NOMO-1 treated with DMSO at 0.1 percent for 48 hours (cell line): ENCODE measurements around the gene TBXAS1.

ENCODE experiments used
- DNase-seq: peaks from one replicate; lab custom pipeline; 2025; ENCODE audit not compliant: unreplicated experiment; lab: John Stamatoyannopoulos, UW

Gene TBXAS1

DNA sequence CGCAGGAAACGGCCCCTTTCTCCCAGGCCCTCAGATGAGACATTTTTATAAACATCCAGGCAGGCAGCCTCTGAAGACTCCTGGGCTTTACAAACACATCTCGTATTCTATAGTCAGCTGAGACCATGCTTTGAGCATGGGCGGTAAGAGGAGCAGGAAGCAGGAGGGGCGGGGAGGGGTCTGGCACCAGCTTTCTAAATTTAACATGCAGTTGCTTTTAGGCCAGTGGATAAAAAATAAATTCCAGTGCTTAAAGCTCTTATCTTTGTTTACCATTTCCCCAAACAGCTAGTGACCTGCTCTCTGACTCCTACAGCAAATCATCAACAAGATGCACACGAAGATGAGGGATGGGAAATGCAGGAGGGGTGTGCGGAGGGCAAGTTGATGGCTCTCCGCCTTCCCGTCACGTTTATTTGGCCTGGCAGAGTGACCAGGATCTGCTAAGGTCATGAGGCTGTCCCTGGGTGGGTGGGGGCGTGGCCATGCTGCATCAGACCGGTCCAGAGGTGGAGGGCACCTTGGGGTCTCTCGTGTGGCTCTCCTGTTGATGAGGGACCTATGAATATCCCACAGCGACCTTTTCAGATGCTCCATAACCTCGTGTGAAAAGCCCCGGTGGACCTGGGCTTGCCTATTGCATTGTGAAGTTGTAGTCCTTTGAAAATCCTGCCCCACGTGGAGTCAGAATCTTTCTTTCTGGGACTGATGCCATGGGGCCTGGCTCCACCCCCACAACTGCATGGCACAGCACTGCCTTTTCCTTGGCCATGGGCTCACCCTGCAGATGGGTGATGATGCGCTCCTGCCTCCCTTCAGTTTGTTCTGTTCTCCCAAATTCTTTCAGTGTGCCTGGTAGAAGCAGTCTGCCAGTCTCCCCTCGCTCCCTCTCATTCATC lies 166.2 kb downstream of the TBXAS1 start:
- DNase-seq = no peak

DNA sequence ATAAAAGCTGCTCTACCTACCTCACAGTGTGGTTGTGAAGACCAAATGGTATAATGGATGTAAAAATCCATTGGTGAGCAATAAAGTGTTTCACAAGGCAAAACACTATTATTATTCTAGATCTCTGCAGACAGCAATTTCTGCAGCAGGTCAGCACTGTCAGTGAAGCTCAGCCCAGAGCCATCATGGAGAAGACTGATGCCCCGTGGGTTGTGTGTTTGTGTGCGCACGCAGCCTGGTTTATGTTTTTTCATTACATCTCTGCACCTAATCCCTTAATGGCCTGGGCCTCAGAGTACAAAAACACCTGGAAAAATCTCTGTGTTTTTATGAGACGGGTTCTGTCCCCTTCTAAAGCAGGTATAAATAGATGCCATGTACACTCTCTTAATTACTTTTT lies 169.5 kb downstream of the TBXAS1 start:
- no peak for DNase-seq

DNA sequence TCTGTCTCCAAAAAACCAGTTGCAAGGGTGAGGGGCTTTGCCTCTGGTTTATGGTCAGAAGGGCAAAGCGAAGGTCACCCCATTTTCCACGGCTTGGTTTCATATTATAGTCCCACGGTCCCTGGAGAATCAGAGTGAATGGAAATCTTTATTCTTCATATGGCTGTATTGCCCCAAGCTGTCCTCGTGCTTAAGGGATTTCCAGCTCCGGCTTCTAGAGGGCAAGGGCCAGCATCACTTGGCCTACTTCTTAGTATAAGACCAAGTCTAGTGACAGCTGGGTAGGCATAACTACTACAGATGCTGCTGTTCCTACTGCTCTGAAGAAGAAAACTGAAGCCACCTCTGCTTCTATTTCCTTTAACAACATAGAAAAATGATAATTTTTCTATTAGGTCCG lies 170.5 kb downstream of the TBXAS1 start:
- no peak for DNase-seq

DNA sequence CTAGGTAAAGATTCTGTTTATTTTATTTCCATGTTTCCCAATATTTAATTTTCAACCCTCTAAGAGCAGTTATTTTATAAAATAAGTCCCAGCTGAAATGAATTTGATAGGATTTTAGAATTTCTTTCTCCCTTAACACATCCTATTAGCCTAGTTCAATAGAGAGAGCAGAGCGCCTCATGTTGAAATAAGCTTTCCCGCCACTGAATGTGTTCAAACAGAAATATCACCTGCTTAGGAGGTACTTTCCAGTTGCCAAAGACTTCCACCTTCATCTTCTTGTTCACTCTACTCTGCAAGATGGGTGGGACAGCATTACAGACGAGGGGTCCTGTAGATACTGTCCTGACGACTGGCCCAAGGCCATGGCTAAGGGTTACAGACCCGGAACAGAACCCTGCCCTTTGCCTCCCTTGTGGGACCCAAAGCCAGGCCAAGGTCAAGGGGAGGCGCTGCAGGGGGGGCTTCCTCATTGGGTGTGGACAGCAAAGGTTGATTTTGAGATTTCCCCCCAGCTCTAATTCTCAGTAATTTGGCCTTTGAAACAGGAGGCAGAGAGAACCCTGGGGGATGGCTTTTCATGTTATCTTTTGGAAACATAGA lies 171.7 kb downstream of the TBXAS1 start:
- no peak for DNase-seq

DNA sequence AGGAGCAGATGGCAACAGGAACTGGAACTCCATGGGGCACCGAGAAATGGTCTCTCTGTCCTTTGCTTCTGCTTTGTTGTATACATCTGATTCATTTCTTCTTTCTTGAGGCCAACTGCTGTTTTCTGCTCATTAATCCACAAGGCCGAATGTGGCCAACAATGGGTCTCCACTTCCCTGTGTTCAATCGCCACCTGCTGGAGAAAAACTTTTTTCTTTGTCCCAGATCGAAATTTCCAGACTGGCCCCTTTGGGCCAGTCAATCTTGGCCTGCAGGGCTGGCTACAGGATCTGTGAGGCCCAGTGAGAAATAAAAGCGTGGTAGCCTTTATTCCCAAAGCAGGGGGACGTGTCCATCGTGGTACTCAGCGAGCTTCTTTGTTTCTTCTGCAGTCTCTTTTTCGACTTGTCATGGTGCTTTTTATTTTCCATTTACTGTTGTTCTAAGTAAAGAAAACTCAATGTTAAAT lies 174.9 kb downstream of the TBXAS1 start:
- peak; percentile 58 for DNase-seq

DNA sequence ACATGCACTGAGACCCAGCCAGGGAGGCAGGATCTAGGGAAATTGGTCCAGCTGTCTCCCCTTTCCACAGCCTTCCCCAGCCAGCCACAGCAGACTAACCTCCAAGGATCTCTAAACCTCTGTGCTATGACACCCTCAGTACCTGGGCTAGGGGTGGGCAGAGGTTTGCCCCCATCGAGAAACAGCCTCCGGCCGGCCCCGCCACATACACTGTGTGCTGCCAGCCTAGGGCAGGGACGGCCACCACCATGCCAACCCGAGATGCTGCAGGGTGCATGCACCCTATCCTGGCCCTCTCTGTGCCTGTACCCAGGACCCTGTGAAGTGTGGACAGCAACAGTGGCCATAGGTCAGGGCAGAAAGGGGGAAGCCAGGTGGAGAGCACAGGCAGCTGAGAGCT lies 175.6 kb downstream of the TBXAS1 start:
- DNase-seq = no peak

DNA sequence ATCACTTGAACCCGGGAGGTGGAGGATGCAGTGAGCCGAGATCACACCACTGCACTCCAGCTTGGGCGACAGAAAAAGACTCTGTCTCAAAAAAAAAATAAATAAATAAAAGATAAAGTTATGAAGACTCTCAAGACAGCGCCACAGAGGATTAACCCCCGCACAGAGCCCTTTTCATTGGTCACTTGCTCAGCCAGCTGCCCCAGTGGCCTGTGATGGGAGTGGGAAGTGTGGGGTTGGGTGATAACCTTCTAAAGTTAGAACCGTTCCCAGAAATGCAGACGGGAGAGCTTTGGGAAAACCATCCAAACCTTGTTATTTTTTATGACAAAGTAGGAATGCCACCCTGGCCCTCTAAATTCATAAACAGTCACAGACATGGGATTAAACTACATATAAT lies 176.3 kb downstream of the TBXAS1 start:
- no peak for DNase-seq

DNA sequence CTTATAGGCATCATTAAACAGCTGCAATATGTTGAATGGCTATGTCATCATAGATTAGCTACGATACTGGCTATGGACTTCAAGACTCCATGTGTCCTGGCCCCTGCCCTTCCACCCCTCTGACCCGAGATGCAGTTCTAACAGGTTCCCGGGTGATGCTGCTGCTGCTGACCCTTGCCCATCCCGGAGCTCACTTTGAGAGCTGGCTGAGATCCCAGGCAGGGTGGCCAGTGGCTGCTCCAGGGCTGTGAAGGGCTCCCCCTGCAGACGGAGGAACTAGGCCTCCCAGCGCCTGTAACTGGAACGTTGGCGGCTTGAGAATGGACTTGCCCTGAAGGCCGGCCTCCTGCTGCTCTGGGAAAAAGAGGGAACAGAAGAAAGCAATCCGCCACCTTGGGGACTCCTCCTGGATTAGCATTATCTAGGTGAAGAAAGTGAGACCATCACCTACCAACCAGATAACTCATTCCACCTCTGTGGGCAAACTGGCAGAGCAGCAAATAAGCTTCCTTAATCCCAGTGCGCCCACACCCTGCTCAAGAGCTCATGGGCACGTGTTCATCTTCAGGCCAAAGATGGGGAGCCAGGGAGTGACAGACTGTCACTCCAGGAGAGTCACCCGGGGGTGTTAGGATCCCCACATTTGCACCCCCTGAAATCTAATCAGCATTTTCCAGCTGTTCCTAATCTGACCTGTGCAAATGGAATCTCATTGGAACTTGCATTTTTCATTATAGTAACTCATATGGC lies 176.9 kb downstream of the TBXAS1 start:
- DNase-seq = no peak

DNA sequence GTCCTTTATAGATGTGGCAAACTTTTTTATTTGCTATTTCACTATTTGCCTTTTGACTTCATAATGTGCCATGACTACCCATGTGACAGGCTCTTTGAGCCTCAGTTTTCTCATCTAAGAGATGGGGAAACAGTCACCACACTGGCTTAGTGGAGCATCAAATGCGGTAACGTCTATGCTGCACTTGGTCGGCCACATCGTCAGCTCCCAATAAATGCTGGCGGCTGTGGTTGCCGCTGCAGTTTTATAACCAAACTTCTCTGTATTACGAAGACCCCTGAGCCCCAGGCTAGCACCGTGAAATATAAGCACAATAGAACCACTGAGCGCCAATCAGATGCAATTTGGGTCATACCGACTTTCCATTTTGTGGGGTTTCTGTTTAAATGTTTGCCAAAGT lies 177.5 kb downstream of the TBXAS1 start:
- no peak for DNase-seq

DNA sequence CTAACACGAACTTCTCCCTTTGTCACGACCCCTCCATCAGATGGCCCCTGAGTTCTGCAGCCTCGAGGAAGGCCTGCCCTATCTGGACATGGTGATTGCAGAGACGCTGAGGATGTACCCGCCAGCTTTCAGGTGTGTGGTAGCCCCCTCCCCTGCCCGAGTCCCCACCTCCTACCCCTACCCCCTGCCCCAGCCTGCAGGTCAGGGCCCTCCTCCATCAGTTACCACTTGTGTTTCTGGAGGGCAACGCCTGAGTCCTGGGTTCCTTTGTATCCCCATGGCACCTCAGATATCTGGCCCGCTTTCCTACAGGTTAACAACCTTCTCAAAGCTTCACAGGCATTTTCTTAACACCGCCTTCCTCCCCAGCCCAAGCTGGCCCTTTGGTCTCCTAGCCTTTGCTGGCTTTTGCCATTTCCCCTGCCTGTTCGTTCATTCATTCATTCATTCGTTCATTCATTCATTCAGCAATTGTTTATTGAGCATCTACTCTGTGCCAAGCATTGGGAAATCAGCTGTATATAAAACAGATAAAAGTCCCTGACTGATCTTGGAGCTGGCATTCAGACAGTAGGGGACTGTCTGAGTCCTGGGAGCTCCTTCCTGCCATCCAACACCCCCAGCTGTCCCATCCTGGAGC lies 178.1 kb downstream of the TBXAS1 start:
- DNase-seq = no peak

DNA sequence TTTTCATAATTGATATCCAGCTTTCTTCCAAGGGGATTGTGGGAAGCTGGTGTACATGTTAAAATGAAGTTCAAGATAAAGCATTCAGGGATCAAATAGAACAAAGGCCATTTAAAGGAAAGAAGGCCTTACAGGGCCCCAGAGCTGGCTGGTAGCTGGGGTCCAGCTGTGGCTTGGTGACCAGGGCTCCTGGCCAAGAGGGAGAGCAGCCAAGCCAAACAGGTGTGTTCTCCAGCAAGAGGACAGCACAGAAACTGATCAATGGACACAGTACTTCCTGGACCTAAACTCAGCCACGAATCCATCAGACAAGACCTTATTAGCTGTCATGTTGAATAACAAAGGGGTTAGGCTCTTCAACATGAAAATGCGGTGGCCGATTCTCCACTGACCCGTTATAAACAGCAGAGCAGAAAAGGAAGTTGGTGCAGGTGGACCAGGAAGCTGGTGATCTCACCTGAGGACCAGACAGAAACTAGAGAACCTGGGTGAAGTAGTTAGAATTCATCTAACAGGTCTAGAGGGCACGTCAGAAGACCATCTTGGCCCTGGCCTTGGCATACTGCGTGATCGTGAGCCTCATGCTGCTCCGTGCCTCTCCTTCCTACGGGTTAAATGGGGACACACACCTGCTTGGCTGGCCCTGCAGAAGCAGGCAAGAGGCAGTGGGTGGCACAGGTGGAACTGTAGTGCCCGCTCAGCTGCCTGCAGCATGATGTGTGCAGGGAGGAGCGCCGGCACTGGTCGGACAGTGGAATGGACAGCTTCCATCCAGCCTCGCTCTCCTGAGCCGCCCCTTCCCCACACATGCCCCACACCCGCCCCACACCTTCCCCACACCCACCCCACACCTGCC lies 179.9 kb downstream of the TBXAS1 start:
- no peak for DNase-seq

DNA sequence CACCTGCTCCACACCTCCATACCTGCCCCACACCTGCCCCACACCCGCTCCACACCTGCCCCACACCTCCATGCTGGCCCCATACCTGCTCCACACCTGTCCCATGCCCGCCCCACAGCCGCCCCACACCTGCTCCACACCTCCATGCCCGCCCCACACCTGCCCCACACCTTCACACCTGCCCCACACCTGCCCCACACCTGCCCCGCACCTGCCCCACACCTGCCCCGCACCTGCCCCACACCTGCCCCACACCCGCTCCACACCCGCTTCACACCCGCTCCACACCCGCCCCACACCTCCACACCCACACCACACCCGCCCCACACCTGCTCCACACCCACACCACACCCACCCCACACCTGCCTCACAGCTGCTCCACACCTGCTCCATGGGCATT lies 180.7 kb downstream of the TBXAS1 start:
- DNase-seq = no peak

DNA sequence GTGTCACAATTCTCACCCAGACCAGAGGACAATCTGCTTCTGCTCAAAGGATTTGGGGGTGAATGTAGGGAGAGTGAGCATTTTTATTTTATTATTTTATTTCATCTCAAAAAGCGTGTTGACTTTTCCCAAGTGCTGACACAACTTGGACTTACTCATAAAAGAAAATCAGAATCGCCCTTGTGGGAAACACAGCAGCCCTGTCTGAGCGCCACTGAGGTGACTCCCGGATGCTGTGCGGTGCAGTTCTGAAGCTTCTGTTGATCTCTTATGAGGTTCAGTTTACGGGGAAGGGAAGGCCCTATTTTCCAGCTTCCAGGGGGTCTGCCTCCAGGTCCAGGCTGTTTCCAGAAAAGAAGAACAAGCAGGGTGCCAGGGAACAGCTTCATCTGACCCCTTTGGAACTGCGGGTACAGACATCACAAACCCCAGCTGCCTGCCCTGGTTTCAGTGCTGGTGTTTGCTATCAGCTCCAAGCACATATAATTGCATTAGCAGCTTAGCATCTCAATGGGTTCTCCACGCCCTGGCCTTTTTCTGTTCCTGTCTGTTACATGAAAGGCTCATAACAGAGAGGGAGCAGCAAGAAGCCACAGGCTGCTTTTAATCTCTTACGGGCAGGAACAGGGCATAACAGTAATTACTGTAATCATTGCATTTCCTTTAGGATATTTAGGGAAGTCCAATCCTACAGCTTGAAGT lies 181.3 kb downstream of the TBXAS1 start:
- DNase-seq = no peak

DNA sequence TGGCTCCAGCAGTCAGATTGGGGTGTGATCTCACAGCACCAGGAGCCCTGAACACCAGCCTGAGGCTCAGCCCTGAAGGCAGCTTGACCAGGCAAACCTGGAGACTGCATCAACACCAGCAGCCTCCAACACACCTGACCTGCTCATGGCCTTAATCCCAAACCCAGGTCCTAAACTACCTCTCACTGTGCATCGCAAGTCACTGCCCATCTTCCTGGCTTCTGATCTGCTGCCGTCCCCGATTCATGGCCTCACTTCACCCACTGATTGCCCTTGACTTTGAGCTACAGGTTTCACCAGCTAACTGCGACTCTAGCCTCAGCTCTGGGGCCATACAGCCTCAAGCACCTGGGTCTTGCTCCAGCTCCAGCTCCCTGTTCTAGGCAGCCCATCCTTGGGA lies 184.6 kb downstream of the TBXAS1 start:
- no peak for DNase-seq

DNA sequence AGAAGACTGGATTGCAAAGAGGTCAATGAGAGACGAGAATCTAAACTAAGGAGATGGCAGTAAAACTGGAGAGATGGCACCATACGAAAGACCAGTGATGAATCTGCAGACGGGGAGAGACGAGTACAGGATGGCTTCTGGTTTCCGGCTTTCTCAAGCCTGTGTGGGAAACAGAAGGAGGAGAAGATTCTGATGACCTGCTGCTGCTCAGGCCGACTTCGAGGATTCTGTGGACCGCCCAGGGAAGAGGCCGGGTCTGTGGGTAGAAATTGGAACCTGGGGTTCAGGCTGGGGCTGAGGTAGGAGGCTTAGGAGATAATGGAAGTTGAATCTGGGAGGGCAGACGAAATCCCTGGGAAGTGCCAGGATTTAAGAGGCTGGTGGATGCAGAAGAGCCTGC lies 185.1 kb downstream of the TBXAS1 start:
- DNase-seq = no peak

DNA sequence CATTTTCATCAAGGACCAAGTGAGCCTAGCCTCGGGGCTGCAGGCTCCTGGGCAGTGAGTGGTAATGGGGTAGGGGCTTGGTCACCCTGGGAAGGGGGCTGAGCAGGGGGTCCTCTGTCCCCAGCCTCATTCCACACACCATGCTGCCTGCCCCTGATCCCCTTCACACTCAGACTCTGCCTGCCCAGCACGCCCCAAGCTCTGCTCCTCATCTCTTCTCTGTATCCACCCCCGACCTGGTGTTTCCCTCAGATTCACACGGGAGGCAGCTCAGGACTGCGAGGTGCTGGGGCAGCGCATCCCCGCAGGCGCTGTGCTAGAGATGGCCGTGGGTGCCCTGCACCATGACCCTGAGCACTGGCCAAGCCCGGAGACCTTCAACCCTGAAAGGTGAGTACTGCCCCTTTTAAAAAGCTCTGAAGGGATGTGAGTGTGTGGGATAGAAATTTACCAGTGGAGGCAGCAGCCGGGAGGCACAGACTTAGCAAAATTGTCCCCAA lies 186.5 kb downstream of the TBXAS1 start:
- DNase-seq = no peak

DNA sequence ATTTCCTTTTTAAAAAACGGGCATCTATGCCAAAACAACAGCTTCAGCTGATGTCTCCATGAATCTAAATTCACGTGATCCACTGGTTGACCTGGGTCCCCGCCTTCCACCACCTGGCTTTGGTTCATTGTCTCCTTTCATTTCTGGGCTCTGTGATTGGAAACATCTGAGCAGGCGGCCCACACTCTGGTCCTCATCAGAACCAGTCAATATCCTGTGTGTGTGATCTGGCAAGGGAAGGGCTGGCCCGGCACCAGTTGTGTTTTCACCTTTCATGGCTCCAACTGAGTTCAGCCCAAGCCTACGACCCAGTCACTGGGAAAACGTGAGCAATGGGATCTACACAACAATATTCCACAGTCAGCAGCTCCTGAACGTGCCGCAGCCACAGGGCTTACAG lies 187.5 kb downstream of the TBXAS1 start:
- no peak for DNase-seq

DNA sequence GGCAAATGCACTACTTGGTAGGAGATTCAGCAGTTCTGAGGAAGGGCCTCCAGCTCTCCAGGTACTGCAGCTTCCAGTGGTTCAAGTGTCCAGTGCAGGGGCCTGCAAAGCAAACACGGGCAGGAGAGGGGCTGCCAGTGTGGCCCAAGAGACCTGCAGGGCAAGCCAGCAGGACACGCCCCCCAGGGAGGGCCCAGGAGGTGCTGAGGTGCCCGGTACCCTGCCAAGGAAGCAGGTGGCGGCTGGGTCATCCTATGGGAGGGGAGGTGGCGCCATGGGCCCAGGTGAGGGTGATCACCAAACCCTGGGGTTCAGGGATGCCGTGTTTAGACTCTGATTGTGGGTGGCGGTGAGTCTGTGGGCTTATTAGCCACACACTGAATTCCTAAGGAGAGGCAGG lies 188.0 kb downstream of the TBXAS1 start:
- no peak for DNase-seq

DNA sequence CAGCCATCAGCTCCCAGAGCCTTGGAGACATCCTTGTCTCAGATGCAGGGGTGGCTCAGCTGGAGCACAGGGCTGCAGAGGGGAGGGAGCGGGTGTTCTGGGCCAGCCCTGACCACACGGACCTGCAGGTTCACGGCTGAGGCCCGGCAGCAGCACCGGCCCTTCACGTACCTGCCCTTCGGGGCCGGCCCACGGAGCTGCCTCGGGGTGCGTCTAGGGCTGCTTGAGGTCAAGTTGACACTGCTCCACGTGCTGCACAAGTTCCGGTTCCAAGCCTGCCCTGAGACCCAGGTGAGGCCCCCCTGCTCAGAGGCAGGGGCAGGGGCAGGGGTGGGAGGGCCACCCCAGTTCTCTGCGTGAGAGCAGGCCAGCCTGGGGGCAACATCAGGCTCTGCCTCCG lies 188.5 kb downstream of the TBXAS1 start:
- DNase-seq = no peak
